ENCODE measurements around the gene FBXO3.
"Not testable (repeated sequence)": the region's sequence is repeated elsewhere in the genome, so short reads cannot be mapped to it uniquely, and the experiment has no call there.

Gene FBXO3

GRCh38 chr11:33773987-33774735 lies at the start of gene FBXO3:
Gene FBXO3 (minus strand): TSS chr11:33774520. CDS start chr11:33774497, 23 bp downstream.
- peak; percentile 84 for DNase-seq

- DNase-seq, result not testable (repeated sequence)
These were observed 48.7 kb upstream of the FBXO3 start for GRCh38 chr11:33822981-33823380.

GRCh38 chr11:33819278-33820035 lies 45.1 kb upstream of the FBXO3 start:
- no peak for DNase-seq

GRCh38 chr11:33808228-33808828 lies 34.0 kb upstream of the FBXO3 start:
- DNase-seq, result peak; percentile 79

- no peak for DNase-seq
These were observed 30.2 kb upstream of the FBXO3 start for GRCh38 chr11:33804471-33804870.

GRCh38 chr11:33802194-33802950 lies 28.1 kb upstream of the FBXO3 start:
- no peak for DNase-seq

- DNase-seq, result no peak
These were observed 27.5 kb upstream of the FBXO3 start for GRCh38 chr11:33801821-33802193.

GRCh38 chr11:33797879-33798278 lies 23.6 kb upstream of the FBXO3 start:
- no peak for DNase-seq

GRCh38 chr11:33790040-33790439 lies 15.7 kb upstream of the FBXO3 start:
- no peak for DNase-seq

GRCh38 chr11:33788095-33788494 lies 13.8 kb upstream of the FBXO3 start:
- DNase-seq, result not testable (repeated sequence)

- DNase-seq, result no peak
These were observed 12.8 kb upstream of the FBXO3 start for GRCh38 chr11:33787076-33787475.

GRCh38 chr11:33785609-33786008 lies 11.3 kb upstream of the FBXO3 start:
- DNase-seq, result no peak

GRCh38 chr11:33779849-33780528 lies 5.7 kb upstream of the FBXO3 start:
- no peak for DNase-seq

- no peak for DNase-seq
These were observed 4.4 kb upstream of the FBXO3 start for GRCh38 chr11:33778675-33779074.

- DNase-seq, result no peak
These were observed 3.6 kb upstream of the FBXO3 start for GRCh38 chr11:33777906-33778305.

GRCh38 chr11:33775832-33776470 lies 1.6 kb upstream of the FBXO3 start:
- no peak for DNase-seq

GRCh38 chr11:33775467-33775807 lies 1.1 kb upstream of the FBXO3 start:
- DNase-seq, result no peak

GRCh38 chr11:33774736-33775466 lies 581 bp upstream of the FBXO3 start:
- no peak for DNase-seq

GRCh38 chr11:33773404-33773986 lies 825 bp downstream of the FBXO3 start:
- DNase-seq, result peak; percentile 22

GRCh38 chr11:33772870-33773269 lies 1.4 kb downstream of the FBXO3 start:
- no peak for DNase-seq

GRCh38 chr11:33772300-33772699 lies 2.0 kb downstream of the FBXO3 start:
- no peak for DNase-seq

All from stimulated activated naive CD4-positive, alpha-beta T cell treated with Interleukin-2 at 50 U/mL for 16 hours (primary cell).